Fibroblast of pulmonary artery (primary cell): ENCODE results near the gene CCDC7.
A peak's percentile ranks its signal among the peaks of the same experiment; 100 is the strongest.

Experiments used
- DNase-seq: peaks from one replicate; pipeline ENCODE4 v3.0.0-alpha.2; 2010; ENCODE audit warnings: low read depth
- H3K4me3 ChIP-seq: replicated peaks from 2 replicates; pipeline ENCODE4 v1.5.1; 2011; ENCODE audit warnings: low read depth, mild to moderate bottlenecking, control low read depth, low read length, moderate library complexity
- TF ChIP-seq, protein P1 (sequence below): IDR thresholded peaks from 2 replicates; pipeline ENCODE4 v1.5.1; 2011; ENCODE audit warnings: mild to moderate bottlenecking, control low read depth, low read length, inconsistent platforms; ENCODE audit errors: missing control alignments

The CCDC7 gene

DNA sequence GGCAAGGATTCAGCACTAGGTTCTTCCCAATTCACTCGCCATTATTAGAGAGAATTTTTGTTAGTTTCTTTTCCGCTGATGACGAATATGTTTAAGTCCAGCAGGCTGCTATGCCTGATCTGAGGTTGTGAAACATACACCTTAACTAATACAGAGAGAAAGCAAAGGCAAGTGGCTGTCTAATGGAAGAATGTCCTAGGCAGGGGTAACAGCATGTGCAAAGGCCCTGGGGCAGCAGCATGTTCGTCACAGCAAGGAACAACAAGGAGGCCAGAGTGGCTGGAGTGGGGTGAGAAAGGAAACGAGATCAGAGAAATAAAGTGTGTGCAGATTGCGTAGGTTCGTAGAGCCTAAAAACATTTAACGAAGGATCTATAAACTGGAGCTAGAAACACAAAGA lies 35.4 kb upstream of the CCDC7 start:
- TF ChIP-seq, protein P1, sequence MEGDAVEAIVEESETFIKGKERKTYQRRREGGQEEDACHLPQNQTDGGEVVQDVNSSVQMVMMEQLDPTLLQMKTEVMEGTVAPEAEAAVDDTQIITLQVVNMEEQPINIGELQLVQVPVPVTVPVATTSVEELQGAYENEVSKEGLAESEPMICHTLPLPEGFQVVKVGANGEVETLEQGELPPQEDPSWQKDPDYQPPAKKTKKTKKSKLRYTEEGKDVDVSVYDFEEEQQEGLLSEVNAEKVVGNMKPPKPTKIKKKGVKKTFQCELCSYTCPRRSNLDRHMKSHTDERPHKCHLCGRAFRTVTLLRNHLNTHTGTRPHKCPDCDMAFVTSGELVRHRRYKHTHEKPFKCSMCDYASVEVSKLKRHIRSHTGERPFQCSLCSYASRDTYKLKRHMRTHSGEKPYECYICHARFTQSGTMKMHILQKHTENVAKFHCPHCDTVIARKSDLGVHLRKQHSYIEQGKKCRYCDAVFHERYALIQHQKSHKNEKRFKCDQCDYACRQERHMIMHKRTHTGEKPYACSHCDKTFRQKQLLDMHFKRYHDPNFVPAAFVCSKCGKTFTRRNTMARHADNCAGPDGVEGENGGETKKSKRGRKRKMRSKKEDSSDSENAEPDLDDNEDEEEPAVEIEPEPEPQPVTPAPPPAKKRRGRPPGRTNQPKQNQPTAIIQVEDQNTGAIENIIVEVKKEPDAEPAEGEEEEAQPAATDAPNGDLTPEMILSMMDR, result no peak
- no peak for DNase-seq

GRCh38 chr10:32411797-32412498 lies 34.0 kb upstream of the CCDC7 start:
- DNase-seq, result peak; percentile 16
- no peak overlapping the region for H3K4me3 ChIP-seq
- TF ChIP-seq, protein P1, result no peak

More for the DNA sequence above, 35.4 kb upstream of the CCDC7 start:
- H3K4me3 ChIP-seq, result no peak overlapping the region

DNA sequence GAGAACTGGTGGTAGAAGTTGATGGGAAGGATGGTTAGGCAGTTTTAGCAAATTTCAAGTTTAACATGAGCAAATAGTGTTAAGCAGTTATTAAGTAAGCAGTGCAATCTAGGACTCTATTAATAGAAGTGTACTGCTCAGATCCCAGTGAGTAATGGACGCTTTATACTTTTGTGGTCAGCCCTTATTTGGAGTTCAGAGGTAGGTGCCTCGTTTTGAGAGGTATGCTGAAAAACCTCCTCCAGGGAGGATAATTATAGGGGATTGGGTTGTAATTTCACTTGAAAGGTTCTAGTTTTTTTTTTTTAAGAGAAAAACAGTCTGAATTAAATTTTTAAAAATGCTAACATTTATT lies 33.5 kb upstream of the CCDC7 start:
- no peak overlapping the region for H3K4me3 ChIP-seq
- DNase-seq, result peak; percentile 25
- TF ChIP-seq, protein P1, result no peak

- TF ChIP-seq, protein P1, result no peak
- no peak overlapping the region for H3K4me3 ChIP-seq
- DNase-seq, result peak; percentile 52
Observed at GRCh38 chr10:32413513-32413912, 32.4 kb upstream of the CCDC7 start.

- no peak overlapping the region for H3K4me3 ChIP-seq
- no peak for DNase-seq
- TF ChIP-seq, protein P1, result no peak
Observed at GRCh38 chr10:32415361-32415760, 30.6 kb upstream of the CCDC7 start.

DNA sequence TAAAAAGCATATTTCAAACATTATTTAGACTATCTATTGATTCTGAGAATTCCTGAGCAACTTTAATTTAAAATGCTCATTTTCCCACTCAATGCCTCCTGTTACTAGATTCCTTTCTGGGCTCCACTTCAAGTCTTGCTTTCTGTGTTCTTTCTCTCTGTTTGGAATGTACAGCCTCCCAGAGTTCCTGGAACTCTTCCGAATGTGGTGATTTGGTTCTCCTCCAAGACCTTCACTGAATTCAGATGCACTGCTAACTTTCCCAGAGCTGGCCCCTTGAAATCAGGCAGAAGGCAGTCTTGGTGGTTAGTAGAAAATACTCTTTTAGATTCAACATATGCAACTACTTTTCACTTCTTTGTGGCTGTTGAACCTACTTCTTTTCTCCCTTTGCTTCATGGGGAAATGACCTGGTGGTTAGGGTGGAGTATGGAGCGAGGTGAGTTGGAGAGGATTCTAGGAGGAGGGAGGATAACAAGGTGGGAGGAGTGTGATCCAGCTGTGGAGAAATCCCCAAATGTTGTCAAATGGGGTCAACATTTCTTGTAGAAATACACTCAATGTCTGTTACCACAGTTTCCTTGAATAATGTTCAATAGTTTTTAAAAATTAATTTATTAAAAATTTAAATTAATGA lies 27.9 kb upstream of the CCDC7 start:
- TF ChIP-seq, protein P1, result no peak
- DNase-seq, result peak; percentile 86

DNA sequence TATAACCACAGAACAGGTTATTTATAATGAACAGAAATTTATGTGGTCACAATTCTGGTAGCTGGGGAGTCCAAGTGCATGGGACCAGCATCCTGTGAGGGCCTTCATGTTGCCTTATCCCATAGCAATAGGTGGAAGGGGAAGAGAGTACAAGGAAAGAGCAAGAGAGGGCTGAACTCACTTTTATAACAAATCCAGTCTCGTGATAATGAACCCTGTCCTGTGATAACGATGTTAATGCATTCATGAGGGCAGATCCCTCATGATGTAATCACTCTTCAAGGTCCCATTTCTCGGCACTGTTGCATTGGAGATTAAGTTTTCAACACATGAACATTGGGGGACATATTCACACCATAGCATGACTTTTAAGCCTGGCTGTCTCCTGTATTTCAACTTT lies 27.4 kb upstream of the CCDC7 start:
- H3K4me3 ChIP-seq, result no peak overlapping the region
- TF ChIP-seq, protein P1, result no peak
- DNase-seq, result no peak

More for the DNA sequence above, 27.9 kb upstream of the CCDC7 start:
- no peak overlapping the region for H3K4me3 ChIP-seq
